NCI-H2227 (cell line): ENCODE data around the gene VPS13A.
"Not testable (repeated sequence)": the region's sequence is repeated elsewhere in the genome, so short reads cannot be mapped to it uniquely, and the experiment has no call there.

Experiments used
- DNase-seq: peaks from one replicate; lab custom pipeline; 2025; ENCODE audit not compliant: unreplicated experiment; lab: John Stamatoyannopoulos, UW

The VPS13A gene

DNA sequence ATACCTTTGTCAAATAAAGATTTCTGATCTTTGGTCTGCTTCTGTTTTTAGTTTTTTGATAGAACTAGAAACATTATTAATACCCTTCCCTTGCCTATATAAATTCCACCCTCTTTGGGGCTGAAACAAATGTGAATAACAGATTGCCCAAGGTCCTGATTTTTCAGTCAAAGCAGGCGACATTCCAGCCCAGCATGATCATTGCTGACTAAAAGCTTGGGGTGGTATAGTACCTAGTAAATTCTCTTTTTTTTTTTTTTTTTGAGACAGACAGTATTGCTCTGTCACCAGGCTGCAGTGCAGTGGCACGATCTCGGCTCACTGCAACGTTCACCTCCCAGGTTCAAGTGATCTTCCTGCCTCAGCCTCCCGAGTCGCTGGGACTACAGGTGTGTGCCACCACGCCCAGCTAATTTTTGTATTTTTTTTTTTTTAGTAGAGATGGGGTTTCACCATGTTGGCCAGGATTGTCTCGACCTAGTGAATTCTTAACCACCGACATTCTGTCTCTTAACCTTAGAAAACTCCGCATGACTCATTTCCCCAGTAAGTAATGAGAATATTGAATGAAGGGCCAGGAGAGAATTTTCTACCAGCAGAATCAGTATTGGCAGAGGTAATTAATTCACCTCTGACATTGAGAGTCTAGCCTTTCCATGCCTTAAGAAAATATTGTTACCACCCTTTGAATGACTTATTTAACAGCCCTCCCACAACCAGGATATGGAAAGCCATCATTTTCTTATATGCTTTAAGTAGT lies 244.4 kb downstream of the VPS13A start:
- no peak for DNase-seq

DNA sequence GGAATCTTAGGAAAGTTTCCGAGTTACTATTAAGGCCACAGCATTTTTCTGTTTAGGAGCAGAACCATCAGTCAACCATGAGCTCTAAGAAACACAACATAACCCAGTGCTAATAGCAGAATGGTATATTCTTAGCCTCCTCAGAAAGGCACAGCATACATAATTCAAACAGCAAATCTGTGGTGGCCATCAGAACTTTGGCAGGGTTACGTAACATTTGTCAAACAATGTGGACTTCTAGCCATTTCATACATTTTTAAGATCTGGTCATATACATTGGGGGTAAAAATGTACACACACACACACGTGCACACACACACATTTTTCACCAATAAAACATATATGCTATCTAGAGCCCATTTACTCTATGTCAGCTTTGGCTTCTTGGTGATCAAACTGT lies 245.6 kb downstream of the VPS13A start:
- DNase-seq: no peak

DNA sequence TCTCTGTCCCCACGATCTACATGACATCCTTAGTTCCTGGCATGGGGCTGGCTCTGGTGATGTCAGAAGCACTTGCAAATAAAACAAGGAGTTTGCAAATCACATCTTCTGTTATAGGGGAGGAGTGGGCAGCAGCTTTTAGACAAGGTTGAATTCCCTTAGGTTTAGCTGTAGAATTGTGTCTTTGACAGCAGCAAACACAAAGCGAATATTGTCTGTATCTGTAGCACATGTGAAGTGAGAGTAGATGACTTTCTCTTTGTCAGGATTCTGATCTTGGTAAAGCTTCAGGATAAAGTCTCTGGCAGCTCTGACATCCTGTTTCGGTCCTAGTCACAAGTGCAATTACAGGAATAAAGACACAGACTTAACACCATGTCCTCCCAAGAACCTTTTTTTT lies 246.5 kb downstream of the VPS13A start:
- no peak for DNase-seq

DNA sequence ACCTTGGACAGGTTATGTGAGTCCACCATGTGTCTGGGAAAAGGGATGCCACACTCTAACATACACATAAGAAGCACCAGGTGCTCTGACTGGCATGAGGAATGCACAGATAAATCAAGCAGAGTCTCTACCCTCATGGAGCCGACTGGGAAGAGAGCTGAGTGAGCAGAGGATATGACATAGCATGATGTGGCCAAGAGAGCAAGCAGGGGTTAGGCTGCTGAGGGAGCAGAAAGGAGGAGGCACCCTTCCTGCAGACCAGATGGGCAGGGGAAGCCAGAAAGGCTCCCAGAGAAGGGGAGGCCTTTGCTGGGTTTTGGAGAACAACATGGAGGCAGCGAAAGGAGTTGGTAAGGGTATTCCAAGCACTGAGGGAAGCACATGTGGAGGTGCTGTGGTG lies 247.7 kb downstream of the VPS13A start:
- DNase-seq: no peak

DNA sequence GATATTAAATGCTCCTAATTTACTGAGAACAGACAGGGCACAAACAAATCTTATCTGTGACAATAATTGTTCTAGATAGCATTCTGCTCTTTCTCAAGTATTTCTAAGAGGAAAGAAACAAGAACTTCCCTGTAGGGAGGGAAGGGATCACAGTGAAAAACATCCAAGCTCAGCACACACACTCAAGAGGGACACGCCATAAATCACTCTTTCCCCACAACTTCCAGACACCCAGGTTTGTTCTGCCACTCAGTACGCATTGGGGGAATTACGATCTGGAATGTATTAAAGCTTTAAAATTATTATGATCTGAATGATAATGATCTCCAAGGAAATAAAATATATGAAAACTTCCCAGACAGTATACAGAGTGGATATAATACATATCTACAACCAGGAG lies 249.4 kb downstream of the VPS13A start:
- no peak for DNase-seq

DNA sequence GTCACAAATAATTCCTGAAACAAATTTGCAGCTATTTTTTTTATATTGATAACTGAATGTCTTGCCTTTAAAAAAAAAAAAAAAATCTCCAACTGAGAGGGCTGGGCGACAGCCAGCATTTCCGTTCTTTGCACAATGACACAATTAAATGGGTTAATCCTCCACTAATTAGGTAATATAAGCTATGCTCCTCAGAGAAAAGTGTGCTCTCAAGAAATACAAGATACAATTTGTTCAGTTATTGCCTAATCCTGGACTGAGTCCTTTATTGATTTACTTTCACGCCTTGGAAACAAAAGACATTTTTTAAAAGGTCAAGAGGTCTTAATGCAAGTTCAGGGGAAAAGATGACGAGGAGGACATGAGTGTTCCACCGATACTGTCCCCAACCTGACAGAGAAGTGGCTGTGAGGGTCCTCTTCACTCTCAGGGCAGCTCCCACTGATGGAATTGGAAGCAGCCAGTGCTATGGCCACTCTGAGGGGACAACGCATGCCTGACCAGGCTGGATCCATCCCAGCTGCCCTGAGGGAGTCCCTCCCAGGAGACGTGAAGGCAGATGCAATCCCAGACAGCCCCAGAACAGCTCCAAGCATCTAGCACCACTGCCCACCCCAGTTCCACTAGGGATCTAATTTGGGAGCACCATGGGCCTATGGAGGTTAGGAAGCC lies 250.1 kb downstream of the VPS13A start:
- no peak for DNase-seq

DNA sequence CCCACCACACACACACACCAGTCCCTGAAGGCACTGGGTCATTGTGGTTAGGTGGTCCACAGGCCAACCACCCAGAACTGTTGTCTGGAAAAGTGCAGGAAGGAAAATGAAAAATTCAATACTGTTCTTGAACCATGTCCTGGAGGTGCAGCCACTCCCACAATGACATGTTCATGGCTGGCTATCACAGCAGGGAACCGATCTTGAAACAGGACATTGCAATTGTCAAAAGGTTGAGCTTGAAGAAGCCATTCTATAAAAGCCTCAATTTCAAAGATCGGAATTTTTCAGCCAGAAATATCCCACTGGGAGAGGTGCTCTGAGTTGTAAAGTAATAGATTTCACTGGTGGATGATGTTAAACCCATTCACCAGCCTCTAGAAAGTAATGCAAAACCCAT lies 252.6 kb downstream of the VPS13A start:
- no peak for DNase-seq

DNA sequence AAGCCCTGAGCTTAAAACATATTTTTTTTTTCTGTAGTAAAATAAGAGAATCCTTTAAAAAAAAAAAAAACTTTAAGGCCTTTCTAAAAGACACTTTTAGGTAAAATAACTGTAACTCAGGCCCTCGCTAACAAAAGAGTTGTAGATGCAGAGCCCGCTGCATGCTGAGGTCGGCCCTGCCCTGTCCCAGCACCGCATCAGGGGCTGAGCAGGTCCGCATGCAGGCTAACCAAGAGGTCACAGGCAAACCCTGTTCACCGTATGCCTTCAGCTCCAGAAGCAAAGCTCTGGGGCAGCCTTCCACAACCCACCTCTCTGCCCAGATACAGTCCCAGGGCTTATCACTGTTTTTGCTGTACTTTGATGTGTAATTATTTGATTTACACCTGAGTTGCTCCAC lies 254.7 kb downstream of the VPS13A start:
- DNase-seq: no peak

DNA sequence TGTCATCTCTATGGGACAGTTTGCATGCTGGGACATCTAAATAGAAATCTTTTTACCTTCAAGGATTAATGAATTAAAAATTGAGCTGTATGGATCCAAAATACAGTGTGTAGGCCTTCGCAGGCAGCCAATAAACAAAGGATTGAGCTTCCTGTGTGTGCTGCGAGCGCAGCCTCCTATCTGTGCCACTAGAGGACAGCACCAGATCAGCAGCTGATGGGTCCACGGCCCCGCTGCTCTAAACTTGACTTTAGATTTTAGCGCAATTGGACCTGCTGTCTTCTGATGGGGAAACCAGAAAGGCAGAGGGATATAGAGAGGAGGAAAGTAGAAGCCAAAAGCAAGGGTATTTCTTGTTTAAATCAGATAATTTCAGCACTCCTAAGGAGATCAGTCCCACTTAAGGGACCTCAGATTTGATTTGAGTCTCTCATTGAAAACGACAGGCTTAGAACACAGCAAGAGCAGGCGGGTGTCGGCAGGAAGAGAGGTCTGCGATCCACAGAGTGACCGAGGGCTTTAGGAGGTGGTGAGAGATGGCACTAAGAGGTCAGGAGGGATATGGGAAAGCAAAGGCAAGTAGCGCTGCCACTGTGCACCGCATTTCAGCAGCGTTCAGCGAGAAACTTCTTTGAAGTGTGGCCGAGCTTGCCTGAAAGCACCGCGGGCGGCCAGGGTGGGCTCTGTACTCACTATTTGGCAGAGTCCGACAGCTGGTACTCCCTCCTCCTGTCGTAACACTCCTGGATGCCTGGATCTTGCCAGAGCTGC lies 256.5 kb downstream of the VPS13A start:
- DNase-seq: peak; percentile 67

DNA sequence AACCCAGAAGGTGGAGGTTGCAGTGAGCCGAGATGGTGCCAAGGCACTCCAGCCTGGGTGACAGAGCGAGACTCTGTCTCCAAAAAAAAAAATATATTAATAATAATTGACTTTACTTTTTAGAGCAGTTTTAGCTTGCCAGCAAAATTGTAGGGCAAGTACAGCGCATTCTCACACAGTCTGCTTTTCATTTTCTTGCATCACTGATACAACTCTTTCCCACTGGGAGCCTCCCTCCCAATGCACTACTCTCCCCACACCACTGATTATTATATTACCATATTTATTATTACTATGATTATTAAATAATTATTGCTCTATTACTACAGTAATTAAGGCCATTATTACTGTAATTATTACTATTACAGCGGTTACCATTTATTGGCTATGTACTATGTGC lies 257.9 kb downstream of the VPS13A start:
- DNase-seq: no peak

DNA sequence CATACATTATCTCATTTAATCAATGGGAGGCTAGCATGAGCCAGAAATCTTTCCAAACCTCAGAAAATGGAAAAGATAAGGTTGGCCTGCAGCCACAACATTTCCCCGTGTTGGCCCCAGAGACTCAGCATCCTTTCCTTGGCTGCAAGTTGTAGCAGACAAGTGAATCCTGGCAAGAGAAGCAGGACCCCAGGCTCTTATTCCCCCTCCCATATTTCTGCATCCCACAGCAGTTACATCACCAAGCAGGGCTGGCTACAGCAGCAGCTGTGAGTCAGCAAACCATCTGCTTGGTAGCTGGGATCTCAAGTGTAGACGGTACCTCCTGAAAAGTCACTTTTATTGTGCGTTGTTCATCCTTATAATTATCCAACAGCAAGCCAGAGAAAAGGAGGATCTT lies 258.4 kb downstream of the VPS13A start:
- DNase-seq: no peak

DNA sequence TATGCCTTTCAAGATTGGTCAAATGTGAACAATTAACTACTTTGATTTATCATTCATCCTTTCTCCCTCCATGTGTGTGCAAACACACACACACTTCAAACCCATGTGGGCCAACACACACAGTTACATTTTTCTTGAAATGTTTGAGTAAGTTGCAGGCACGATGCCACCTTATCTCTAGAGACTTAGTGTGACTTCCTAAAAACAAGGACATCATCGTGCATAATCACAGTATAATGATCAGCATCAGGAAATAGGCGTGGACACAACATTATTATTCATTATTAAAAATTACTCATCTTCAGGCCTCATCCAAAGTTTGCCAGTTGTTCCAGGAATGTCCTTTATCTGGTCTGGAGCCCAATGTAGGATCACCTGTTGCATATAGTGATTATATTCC lies 261.3 kb downstream of the VPS13A start:
- DNase-seq: no peak

DNA sequence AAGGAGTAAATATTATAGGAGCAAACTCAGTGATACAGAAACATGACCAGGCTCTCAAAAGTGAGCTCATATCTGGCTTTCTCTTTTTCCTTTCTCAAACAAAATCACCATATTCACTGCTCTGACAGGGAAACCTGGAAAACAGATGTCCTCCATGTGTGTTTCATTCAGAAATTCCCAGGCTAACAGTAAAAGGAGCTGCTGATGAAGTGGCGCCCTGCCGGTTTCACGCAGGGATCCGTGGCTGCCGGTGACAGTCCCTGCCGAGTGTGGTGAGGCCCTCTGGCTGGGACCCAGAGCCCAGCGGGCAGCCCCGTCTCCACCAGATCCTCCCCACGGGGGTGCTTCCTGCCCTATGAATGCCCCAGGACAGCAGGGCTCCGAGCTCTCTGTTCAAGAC lies 262.7 kb downstream of the VPS13A start:
- peak; percentile 6 for DNase-seq

DNA sequence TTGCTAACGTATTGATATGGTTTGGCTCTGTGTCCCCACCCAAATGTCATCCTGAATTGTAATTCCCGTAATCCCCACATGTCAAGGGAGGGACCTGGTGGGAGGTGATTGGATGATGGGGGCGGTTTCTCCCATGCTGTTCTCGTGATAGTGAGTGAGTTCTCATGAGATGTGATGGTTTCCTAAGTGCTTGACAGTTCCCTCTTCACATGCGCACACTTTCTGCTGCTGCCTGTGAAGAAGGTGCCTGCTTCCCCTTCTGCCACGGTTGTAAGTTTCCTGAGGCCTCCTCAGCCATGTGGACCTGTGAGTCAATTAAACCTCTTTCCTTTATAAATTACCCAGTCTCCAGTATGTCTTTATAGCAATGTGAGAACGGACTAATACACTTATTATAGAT lies 263.8 kb downstream of the VPS13A start:
- DNase-seq: not testable (repeated sequence)

DNA sequence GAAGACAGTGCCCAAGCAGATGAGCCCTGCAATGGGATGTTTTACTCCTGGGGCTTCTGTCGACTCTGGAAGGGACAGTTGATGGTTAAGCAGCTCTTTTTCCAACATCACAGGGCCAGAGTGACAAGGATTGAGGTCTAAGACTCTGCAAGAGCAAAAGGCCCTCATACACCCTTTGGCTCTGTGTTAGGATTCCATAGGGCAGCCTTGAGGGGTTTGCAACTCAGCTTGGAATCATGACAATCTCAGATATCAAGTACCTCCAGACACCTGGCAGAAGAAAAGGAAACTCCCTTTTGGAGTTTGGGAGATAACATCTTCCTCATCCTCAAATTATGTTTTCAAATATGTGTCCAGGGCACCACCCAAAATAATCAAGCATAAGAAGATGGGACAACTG lies 265.1 kb downstream of the VPS13A start:
- no peak for DNase-seq

DNA sequence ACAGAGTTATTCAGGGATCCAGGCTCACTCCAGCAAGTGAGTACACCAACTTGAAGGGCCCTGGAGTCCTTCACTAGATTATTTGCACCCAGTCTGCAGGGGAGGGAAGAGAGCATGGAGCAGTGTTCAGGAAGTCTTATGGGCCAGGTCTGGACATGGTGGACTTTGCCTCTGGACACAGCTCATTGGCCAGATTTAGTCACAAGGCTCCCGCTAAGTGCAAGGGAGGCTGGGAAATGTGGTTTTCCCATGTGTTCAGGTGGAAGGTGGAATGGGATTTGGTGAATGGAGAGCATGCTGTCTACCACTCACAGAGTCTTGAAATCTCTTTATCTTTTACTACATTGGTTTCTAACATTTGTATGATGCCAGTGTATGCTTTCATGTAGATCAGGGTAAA lies 270.3 kb downstream of the VPS13A start:
- DNase-seq: no peak

DNA sequence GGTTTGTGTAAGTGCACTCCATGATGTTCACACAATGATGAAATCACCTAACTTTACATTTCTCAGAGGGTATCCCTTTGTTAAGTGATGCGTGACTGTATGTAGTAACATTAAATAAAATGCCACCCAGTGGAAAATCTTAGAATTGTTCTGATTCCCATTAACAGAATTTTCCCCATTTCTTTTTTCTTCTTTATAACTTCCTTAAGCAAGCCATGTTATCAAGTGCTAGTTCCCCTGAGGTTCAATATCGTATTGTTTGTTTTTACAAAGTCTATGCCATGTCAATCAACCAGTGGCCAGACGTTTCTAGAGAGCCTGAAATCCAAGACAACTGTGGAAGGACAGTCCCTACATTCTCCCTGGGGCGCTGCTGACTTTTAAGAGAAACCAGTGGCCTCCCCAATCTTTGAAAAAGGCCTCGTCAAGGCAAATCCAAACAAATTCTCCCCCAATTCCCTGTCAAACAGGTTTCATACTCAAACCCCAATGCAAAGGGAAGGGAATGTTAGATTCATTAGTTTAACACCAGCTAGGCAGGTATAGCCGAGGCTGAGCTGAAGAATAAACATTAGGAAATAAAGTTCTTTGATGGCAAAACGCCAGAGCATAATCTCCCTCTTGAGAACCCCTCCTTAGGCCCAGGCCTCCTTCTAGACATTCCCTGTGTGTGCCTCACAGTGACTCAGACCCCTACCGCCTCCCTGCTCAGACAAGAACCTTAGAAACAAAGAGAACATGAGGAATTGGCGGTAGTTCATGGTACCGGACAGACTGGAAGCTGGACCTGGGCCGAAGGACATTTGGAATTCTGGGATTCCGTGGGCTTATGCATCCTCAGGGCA lies 272.1 kb downstream of the VPS13A start:
- no peak for DNase-seq

DNA sequence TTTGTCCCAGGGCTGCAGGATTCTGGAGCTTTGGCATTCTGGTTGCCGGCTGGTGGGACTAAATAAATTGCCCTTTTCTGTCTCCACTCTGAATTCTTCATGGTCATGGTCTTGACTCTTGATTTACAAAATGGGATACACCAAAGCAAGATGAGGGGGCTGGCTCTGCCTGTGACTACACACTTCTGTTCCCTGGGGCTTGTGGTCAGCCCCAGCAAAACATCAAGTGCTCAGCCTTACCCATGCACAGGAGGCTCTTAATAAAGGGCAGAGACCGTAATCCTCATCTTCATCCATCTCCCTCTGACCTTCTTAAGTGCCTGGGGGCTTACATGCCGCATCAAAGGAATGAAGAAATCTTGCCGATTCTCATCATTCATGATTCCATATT lies 272.7 kb downstream of the VPS13A start:
- no peak for DNase-seq

DNA sequence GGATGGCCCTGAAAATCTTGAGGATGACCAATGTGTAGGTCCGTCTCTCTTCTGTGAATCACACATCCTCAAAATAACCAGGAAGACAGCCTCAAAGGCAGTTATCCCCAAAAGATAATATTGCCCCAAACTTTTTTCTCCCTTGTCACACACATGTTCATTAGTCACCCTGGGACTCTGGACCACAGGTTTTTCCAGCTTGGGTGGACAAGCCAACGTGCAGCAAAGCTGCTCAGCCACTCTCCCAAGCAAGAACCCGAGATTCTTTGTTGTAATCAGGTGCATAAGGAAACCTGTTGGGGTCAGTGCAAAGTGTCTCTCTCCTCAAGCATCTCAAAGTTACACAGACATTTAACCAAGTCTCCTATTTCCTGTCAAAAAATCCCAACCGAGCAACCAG lies 274.2 kb downstream of the VPS13A start:
- DNase-seq: no peak

DNA sequence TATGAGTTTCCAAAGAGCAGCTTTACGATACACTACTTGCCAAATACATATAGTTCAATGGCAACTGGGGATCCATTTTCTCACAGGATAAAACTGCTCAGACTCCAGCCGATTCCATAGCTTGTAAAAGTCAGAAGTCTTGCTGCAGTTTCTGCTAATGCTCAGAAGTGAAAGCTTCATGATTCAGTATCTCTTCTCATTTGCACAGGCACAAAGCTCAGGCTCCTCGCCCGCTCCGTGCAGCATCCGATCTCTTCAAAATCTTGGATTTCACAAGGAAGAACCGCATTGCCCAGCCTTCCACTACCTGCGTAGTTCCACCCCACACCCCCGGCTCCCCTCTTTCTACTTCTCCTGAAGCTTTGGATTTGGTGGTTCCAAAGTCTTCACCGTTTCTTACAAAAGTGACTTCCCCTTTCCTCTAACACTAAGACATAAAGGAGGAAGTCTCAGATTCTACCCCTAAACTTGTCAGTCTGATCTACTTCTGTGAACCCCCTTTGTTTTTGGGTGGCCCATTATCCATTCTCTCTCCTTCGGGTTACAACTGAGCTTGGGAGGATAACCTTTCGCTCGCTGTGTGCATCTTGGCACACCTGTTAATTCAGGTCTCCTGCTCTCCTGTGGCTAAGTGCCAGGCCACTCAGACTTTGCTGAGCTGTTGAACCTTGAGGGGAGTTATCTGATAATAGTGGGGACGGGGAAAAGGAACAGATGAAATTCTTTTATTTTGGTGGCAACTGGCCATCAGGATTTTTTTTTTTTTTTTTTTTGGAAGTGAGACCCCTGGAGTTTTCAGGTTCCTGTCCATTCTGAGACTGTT lies 276.7 kb downstream of the VPS13A start:
- DNase-seq: no peak
